GM19395 (cell line): Measurements from ENCODE around the gene MYZAP.

Experiments used
- ATAC-seq: cut with Tn5 transposase; IDR thresholded peaks from one replicate; pipeline ENCODE4 v1.9.1; 2021; ENCODE audit warnings: mild to moderate bottlenecking, moderate library complexity; ENCODE audit not compliant: unreplicated experiment

MYZAP gene

DNA sequence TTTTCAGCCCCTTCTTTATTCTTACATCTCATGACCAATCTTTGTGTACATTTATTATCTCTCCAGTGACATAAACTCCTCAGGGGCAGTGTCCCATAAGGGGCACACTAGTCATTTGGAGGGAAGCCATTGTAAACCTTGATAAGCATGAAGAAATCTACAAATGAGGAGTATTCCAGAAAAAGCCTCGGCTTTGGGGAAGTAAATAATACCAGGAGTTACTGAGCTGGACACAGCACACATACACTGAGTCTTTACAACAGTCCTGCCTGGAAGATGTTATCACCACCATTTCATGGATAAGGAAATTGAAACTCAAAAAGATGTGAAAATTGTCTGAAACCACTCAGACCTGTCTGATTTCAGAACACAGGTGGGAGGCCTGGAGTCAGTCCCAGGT lies 99.4 kb downstream of the MYZAP start:
- no peak for ATAC-seq

DNA sequence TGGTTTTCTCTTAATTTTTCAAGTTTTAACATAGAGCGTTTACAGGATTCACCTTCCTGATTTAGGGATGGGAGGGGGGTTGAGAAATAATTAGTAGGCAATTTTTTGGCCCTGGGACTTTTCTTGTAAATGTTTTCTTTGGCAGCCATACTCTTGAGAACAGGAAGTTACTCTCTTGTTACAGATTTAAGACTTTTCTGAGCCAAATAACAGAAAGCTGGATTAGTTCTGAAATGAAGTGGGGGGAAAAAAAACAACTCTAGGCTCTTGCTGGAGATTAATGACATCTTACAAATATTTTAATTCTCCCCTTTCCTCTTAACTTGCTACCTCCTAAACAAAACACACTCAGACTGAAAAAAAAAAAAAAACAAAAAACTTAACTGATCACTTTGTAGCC lies 101.0 kb downstream of the MYZAP start:
- no peak for ATAC-seq

DNA sequence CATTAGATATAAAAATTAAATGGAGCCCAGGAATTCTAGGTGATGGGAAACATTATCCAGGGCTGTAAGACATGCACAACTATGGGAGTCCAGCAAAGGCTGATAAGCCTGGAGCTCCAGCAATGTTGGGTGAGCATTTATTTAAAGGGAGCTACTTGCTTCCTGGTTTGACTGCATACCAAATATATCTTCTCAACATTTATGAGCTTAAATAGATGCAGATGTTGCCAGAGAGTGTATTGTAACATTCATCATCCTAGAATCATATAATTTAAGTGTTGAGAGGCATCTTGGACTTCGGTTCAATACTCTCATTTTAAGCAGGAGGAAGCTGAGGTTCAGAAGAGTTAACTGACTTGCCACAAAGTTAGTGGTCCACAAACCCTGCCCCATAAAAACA lies 102.6 kb downstream of the MYZAP start:
- no peak for ATAC-seq

- ATAC-seq, result no peak
Observed at GRCh38 chr15:57696146-57696545, 104.4 kb downstream of the MYZAP start.

- no peak for ATAC-seq
Observed at GRCh38 chr15:57697588-57697987, 105.9 kb downstream of the MYZAP start.

DNA sequence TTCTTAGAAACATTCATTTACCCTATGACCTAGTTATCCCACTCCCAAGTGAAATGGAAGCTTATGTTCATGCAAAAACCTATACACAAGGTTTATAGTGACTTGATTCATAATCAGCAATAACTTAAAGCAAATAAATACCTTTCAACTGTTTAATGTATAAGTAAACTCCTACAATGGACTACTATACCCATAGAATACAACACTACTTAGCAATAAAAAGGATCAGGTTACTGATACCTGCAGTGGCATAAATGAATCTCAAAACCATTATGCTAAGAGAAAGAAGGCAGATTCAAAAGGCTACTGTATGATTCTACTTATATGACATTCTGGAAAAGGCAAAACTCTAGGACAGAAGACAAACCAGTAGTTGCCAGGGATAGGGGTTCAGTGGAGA lies 106.5 kb downstream of the MYZAP start:
- ATAC-seq, result no peak

DNA sequence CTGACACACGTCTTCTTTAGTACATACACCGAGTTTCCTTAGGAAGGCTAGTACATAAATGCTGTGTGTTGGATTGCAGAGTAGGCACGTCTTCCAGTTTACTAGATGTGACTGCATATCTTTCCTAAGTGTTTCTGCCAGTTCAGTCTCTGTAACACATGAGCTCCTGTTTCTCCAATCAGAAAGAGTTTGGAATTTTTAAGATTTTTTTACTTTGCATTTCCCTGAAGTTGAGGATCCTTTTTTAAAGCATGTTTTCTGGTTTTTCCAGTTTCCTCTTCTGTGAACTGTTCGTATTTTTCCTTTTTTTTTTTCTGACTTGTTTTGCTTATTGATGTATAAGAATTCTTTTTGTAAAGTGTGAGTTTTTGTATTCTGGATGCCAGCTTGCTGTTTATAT lies 107.3 kb downstream of the MYZAP start:
- no peak for ATAC-seq

DNA sequence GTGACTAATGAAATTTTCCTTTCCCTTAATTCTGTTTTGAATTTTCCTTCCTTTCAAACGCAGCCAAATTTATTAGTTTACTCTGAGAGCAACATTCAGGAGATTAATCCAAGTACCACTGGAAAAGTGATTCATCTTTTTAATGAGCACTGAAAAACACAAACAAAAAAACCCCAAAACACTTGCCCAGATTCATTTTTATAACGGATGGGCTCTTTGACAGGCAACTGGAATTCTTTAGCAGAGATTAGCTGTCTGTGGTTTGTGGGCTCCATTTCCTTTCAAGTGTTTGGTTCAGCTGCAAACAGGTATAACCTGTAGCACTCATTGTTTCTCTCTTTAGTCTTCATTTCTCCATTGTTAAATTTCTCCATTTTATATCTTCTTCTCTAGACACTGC lies 111.7 kb downstream of the MYZAP start:
- ATAC-seq, result no peak

DNA sequence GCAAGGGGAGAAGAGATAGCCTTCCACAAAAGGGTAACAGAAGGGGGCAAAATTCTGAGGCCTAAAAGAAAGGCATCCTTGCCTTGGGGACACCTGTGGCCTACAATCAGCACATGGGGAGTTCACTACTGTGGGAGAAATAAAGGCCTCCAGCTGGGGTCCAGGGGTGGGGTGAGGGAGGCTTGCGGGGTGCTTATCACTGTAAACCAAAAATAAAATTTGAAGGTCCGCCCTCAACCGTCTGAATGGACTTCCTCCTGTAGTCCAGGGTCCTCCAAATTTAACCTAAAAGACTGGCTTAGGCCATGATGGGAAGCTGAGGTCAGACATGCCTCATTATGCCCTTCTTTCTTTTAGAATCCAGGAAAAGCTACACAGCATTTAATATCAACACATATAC lies 112.7 kb downstream of the MYZAP start:
- no peak for ATAC-seq

GRCh38 chr15:57705746-57706404 lies 114.2 kb downstream of the MYZAP start:
- ATAC-seq, result no peak

DNA sequence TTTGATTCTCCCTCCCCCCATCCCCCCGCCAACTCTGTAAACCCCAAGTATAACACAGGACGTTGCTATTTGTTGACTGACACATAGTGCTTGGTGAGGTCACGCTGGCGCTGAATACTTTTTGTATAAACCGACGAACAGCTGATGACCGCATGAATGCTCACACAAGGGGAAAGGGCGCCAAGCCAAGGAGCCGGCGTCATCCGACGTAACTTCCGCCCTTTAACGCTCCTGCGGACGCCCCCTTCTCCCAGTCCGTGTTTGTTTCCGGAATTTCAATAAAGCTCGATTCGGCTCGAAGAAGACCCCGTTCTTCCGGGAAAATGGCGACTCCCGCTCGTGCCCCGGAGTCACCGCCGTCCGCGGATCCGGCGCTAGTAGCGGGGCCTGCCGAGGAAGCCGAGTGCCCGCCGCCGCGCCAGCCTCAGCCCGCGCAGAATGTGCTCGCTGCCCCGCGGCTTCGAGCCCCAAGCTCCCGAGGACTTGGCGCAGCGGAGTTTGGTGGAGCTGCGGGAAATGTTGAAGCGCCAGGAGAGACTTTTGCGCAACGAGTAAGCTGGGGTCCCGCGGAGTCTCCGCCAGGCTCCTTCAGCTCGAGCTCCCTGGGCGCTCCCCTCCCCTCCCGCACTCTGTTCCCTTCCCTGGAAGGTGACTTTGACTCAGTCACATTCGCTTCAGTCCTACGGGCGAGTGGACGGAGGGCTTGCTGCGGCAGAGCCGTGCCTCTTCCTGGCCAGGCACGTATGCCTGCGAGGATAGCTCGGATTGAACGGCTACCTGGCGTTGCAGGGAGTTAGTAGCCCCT lies 114.9 kb downstream of the MYZAP start, which contains the start of gene POLR2M:
Gene POLR2M (plus strand): TSS at position 310 of the 805 bp plus-strand sequence. CDS start 129 bp downstream, at position 439.
- peak; percentile 96 for ATAC-seq

GRCh38 chr15:57708047-57708446 lies 116.3 kb downstream of the MYZAP start:
- ATAC-seq, result no peak

GRCh38 chr15:57718309-57718708 lies 126.6 kb downstream of the MYZAP start:
- no peak for ATAC-seq

GRCh38 chr15:57720867-57721266 lies 129.2 kb downstream of the MYZAP start:
- ATAC-seq, result no peak

GRCh38 chr15:57726411-57726810 lies 134.7 kb downstream of the MYZAP start:
- ATAC-seq, result no peak

DNA sequence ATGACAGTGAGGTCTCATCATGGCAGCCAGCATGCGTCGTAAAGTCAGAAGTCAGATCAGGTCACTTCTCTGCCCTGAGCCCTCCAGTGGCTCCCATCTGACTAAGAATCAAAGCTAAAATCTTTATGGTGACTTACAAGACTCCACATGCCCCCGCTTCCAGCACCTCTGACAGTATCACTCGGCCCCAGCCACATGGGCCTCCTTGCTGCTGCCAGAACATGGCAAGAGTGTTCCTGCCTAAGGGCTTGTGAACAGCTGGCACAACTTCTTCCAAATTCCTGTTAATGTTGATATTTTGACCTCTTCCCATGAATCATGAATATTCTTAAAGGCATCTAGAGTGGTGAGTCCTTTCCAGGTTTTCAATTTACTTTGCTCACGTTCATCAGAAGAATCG lies 135.3 kb downstream of the MYZAP start:
- ATAC-seq, result no peak

GRCh38 chr15:57728436-57728835 lies 136.7 kb downstream of the MYZAP start:
- ATAC-seq, result no peak

DNA sequence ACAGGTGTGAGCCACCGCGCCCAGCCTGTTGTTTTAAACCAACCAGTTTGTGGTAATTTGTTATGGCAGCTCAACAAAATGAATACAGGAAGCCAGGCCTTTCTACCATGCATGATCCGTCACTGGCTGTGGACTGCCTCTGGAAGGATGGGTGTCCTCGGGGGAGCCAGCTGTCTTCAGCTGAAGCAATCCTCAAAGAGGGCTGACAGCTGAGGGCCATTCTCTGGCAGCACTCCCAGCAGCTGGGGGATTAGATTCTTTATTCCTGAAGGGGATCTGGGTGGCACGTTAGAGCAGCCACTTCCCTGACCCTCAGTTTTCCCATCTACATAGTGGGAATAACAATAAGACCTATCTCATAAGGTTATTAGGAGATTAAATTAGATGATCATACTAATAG lies 139.2 kb downstream of the MYZAP start:
- no peak for ATAC-seq

GRCh38 chr15:57731530-57732103 lies 139.9 kb downstream of the MYZAP start:
- no peak for ATAC-seq

DNA sequence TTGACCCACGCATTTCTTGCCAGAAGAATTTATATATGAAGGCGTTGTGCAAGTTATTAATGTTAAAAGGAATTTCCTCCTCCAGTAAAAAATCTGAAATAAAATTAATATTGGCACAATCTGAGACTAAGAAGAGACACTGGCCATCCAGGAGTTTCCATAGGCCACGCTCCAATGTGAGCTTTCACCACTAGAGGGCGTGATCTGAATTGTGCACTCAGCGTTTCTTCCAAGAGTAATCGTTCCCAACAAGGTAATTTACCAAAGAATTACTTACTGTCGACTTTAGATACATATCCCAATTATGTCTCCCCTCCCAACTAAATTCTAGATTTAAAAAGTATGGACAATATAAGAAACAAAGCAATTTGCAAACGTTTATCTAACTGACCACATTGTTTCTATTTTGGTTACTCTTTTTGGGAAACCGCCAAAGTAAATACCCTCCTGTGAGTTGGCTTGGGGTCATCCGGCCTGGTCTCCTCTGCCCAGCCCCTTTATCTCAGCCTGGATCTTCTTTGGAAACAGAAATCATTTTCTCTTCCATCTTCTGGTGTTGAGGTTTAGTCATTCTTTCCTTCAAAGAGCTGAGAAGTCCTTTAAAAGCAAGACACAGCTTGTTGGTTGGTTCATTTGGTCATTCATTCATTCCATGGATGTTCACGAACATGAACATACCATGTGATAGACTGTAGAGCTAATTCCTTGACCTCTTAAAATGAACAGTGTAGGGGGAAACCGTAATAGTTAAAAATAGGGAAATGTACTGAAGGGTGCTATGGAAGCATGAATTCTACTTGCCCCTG lies 141.0 kb downstream of the MYZAP start:
- no peak for ATAC-seq

- ATAC-seq, result no peak
Observed at GRCh38 chr15:57734860-57735259, 143.2 kb downstream of the MYZAP start.
